Measurements from ENCODE around the gene LTBP3. TPM values are rescaled to one million over a fixed set of nuclear protein-coding genes. Genes with fewer than 3 reads are reported as not detected.

LTBP3 gene
- total RNA-seq, 1 donor from 2014 or later = 25.0 TPM

- intact Hi-C loops (cut with micrococcal nuclease) = no loop called here
- ATAC-seq (ENCODE audit: low read depth) (no peak), DNase-seq (no peak)
- H3K27ac Mint-ChIP-seq = peak overlapping the region; percentile 47
- H3K36me3 Mint-ChIP-seq (ENCODE audit: low read depth) = peaks cover 27% of the 10 kb centered on the region
- H3K4me3 Mint-ChIP-seq = no peak overlapping the region
- TF ChIP-seq, protein P1, sequence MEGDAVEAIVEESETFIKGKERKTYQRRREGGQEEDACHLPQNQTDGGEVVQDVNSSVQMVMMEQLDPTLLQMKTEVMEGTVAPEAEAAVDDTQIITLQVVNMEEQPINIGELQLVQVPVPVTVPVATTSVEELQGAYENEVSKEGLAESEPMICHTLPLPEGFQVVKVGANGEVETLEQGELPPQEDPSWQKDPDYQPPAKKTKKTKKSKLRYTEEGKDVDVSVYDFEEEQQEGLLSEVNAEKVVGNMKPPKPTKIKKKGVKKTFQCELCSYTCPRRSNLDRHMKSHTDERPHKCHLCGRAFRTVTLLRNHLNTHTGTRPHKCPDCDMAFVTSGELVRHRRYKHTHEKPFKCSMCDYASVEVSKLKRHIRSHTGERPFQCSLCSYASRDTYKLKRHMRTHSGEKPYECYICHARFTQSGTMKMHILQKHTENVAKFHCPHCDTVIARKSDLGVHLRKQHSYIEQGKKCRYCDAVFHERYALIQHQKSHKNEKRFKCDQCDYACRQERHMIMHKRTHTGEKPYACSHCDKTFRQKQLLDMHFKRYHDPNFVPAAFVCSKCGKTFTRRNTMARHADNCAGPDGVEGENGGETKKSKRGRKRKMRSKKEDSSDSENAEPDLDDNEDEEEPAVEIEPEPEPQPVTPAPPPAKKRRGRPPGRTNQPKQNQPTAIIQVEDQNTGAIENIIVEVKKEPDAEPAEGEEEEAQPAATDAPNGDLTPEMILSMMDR (IDR thresholded peaks at IDR 0.05) = no peak
- ChIA-PET POLR2A (interaction anchor here (0.8 to 11.1 kb wide), 12 partner anchors 14 to 257 kb away, joined by 3 to 239 read pairs (median 6); partner anchors contain the start of genes DPF2, EHBP1L1, FAM89B and MALAT1), CTCF (interaction anchor here (0.8 to 5.9 kb wide), 6 partner anchors 14 to 49 kb away, joined by 3 to 67 read pairs (median 29); partner anchors contain the start of genes EHBP1L1, FAM89B and ZNRD2)
- no peaks in the 10 kb centered on the region for H3K27me3 Mint-ChIP-seq
- peaks cover 47% of the 10 kb centered on the region for H3K4me1 Mint-ChIP-seq
- no peaks in the 10 kb centered on the region for H3K9me3 Mint-ChIP-seq
These were observed 32.1 kb upstream of the LTBP3 start for GRCh38 chr11:65590240-65590738.

DNA sequence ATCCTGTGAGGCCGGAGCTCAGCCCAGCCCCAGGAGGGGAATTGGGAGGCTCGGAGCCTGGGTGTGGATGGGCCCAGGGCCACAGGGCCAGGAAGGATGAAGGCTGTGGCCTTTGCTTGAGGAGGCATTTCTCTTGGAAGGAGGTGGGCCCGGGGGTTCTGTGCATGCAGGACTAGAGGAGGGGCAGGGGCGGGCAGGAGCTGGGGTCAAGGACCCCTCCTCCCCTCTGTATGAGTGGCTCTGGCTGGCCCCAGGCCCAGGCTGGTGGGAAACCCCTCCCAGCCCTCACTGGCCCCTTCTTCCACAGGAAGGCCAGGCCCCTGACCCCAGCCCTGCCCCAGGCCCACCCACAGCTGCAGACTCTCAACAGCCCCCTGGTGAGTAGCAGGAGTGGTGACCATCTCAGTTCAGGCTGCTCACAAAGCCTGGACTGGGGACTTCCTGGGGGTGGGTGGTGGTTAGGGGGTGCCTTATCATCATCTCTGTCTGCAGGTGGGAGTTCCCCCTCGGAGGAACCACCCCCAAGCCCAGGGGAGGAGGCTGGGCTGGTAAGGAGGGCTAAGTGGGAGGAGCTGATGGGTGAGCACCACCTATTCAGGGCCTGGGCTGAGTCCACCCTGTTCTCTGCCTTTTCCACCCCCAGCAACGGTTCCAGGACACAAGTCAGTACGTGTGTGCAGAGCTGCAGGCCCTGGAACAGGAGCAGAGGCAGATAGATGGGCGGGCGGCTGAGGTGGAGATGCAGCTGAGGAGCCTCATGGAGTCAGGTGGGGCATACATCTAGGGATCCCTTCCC is 31.5 kb upstream of the LTBP3 start:
- TF ChIP-seq, protein P1 (IDR thresholded peaks at IDR 0.05) = no peak
- DNase-seq (no peak), ATAC-seq (ENCODE audit: low read depth) (peak; percentile 41)
- peaks cover 27% of the 10 kb centered on the region for H3K36me3 Mint-ChIP-seq (ENCODE audit: low read depth)
- intact Hi-C loops (cut with micrococcal nuclease) = loop anchor here (5.0 kb wide), 1 partner anchor 207 kb away; the partner anchor contains the start of gene SLC25A45
- H3K27me3 Mint-ChIP-seq = no peaks in the 10 kb centered on the region
- no peaks in the 10 kb centered on the region for H3K9me3 Mint-ChIP-seq
- H3K4me3 Mint-ChIP-seq = no peak overlapping the region
- H3K4me1 Mint-ChIP-seq = peaks cover 43% of the 10 kb centered on the region
- POLR2A ChIA-PET = interaction anchor here (0.6 to 11.1 kb wide), 15 partner anchors 13 to 389 kb away, joined by 3 to 239 read pairs (median 6); partner anchors contain the start of genes DPF2, EHBP1L1, FAM89B and MALAT1
- CTCF ChIA-PET = interaction anchor here (0.8 to 5.9 kb wide), 7 partner anchors 13 to 54 kb away, joined by 3 to 67 read pairs (median 13); partner anchors contain the start of genes EHBP1L1, FAM89B and ZNRD2
- H3K27ac Mint-ChIP-seq = peak overlapping the region; percentile 96

DNA sequence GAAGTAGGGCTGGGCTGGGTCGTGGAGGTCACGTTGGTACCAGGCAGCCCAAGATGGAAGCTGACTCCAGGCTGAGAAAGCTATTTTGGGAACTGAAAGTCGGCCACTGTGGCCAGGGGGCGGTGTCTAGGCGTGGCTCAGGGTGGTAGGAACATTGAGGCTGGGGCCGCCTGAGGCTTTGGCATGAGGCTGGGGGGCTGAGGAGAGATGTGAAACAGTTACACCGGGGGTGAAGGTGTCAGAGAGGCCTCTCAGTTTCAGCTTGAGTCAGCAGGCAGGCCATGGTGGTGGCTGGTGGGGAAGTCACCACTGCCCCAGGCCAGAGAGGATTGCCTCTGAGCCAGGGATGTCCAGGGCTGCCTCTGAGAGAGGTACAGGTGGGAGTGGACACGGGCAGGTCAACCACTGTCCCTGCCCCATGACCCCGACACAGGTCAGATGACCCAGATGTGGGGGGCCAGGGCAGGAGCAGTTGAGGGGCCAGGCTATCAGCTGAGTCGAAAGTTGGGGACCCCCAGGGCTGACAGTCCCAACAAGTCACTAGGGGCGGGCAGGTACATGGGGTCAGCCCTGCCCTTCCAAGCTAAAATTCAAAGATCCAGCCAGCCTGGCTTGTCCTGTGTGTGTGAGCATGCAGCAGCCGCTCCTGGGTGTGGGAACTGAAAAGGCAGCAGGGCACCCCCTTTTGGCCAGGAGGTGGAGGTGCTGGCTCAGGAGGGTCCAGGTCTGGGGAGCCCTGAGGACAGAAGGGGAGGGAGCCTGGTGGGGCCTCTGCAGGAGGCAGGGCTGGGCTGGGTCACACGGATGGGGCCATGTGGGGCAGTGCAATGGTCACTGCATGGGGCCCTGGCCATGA is 30.3 kb upstream of the LTBP3 start:
- no peaks in the 10 kb centered on the region for H3K9me3 Mint-ChIP-seq
- H3K4me3 Mint-ChIP-seq = peak overlapping the region; percentile 70
- ATAC-seq (ENCODE audit: low read depth) (peak; percentile 80), DNase-seq (peak; percentile 76)
- H3K27me3 Mint-ChIP-seq = no peaks in the 10 kb centered on the region
- TF ChIP-seq, protein P1 (IDR thresholded peaks at IDR 0.05) = peak; percentile 38
- peaks cover 44% of the 10 kb centered on the region for H3K4me1 Mint-ChIP-seq
- intact Hi-C loops (cut with micrococcal nuclease) = loop anchor here (1.0 to 5.0 kb wide), 4 partner anchors 14 to 206 kb away; partner anchors contain the start of genes MAP3K11 and SLC25A45
- peak overlapping the region; percentile 96 for H3K27ac Mint-ChIP-seq
- peaks cover 34% of the 10 kb centered on the region for H3K36me3 Mint-ChIP-seq (ENCODE audit: low read depth)
- CTCF ChIA-PET = interaction anchor here (0.6 to 5.9 kb wide), 13 partner anchors 9 to 273 kb away, joined by 3 to 67 read pairs (median 4); partner anchors contain the start of genes EHBP1L1, FAM89B and ZNRD2
- POLR2A ChIA-PET = interaction anchor here (0.5 to 11.1 kb wide), 28 partner anchors 8 to 1872 kb away, joined by 3 to 239 read pairs (median 4); partner anchors contain the start of genes EHBP1L1, FAM89B, MALAT1 and MAP3K11

- Mint-ChIP-seq H3K4me3 (no peak overlapping the region), H3K9me3 (no peaks in the 10 kb centered on the region), H3K36me3 (ENCODE audit: low read depth) (peaks cover 48% of the 10 kb centered on the region), H3K27me3 (no peaks in the 10 kb centered on the region), H3K4me1 (peaks cover 45% of the 10 kb centered on the region), H3K27ac (peak overlapping the region; percentile 96)
- TF ChIP-seq, protein P1 (IDR thresholded peaks at IDR 0.05) = no peak
- ChIA-PET CTCF (interaction anchor here (0.7 to 5.9 kb wide), 5 partner anchors 10 to 46 kb away, joined by 3 to 52 read pairs (median 4); partner anchors contain the start of gene FAM89B), POLR2A (interaction anchor here (0.7 to 11.1 kb wide), 7 partner anchors 10 to 110 kb away, joined by 5 to 239 read pairs (median 21); partner anchors contain the start of genes EHBP1L1, FAM89B and ZNRD2)
- no peak for DNase-seq
- no peak for ATAC-seq (ENCODE audit: low read depth)
- intact Hi-C loops (cut with micrococcal nuclease) = loop anchor here (5.0 kb wide), 1 partner anchor 204 kb away; the partner anchor contains the start of gene SLC25A45
These were observed 28.5 kb upstream of the LTBP3 start for GRCh38 chr11:65586676-65587075.

Data from activated B cell treated with CpG ODN at 0.5 μM for 24 hours (primary cell).